ENCODE data around the gene HOXC5. TPM values are rescaled to one million over a fixed set of nuclear protein-coding genes. Genes with fewer than 3 reads are reported as not detected.

Gene HOXC5
- total RNA-seq, 6 experiments from 2014 or later = not detected

GRCh38 chr12:54030889-54031471 is 1.9 kb upstream of the HOXC5 start:
- H3K36me3 ChIP-seq = no peaks in the 10 kb centered on the region
- TF ChIP-seq, protein P1, sequence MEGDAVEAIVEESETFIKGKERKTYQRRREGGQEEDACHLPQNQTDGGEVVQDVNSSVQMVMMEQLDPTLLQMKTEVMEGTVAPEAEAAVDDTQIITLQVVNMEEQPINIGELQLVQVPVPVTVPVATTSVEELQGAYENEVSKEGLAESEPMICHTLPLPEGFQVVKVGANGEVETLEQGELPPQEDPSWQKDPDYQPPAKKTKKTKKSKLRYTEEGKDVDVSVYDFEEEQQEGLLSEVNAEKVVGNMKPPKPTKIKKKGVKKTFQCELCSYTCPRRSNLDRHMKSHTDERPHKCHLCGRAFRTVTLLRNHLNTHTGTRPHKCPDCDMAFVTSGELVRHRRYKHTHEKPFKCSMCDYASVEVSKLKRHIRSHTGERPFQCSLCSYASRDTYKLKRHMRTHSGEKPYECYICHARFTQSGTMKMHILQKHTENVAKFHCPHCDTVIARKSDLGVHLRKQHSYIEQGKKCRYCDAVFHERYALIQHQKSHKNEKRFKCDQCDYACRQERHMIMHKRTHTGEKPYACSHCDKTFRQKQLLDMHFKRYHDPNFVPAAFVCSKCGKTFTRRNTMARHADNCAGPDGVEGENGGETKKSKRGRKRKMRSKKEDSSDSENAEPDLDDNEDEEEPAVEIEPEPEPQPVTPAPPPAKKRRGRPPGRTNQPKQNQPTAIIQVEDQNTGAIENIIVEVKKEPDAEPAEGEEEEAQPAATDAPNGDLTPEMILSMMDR (IDR thresholded peaks at IDR 0.05) = no peak
- no peak for TF ChIP-seq POLR2A (IDR thresholded peaks at IDR 0.05)
- peak in 1 of 3 donors; percentile 45 for DNase-seq
- H3K27ac ChIP-seq = no peak overlapping the region
- peaks cover 16 to 70% of the 10 kb centered on the region in 2 donors for H3K27me3 ChIP-seq
- WGBS (ENCODE audit: insufficient coverage, low coverage, low lambda C conversion rate, missing lambda C conversion rate) = 0% methylated on average over 3 of the region's 46 CpGs
- ATAC-seq = no peak
- intact Hi-C loops (cut with DNase I) = loop anchor here in 1 of 2 donors (10.0 kb wide), 1 partner anchor 174 kb away; no protein-coding TSS in a partner anchor
- H3K4me1 ChIP-seq = peaks cover 0 to 5% (median 0%) of the 10 kb centered on the region in 4 donors
- no peak overlapping the region for H3K4me3 ChIP-seq
- H3K9me3 ChIP-seq = no peaks in the 10 kb centered on the region

- Histone ChIP-seq H3K27ac (no peak overlapping the region), H3K4me1 (peaks cover 0 to 5% (median 0%) of the 10 kb centered on the region in 4 donors), H3K27me3 (peaks cover 16 to 65% of the 10 kb centered on the region in 2 donors), H3K9me3 (no peaks in the 10 kb centered on the region), H3K36me3 (no peaks in the 10 kb centered on the region), H3K4me3 (no peak overlapping the region)
- WGBS (ENCODE audit: insufficient coverage, low coverage, low lambda C conversion rate, missing lambda C conversion rate) = 18% methylated on average over 10 of the region's 16 CpGs
- intact Hi-C loops (cut with DNase I) = loop anchor here in 1 of 2 donors (10.0 kb wide), 1 partner anchor 173 kb away; no protein-coding TSS in a partner anchor
- no peak for TF ChIP-seq POLR2A (IDR thresholded peaks at IDR 0.05)
- TF ChIP-seq, protein P1 (IDR thresholded peaks at IDR 0.05) = no peak
- DNase-seq (no peak), ATAC-seq (no peak)
Observed at GRCh38 chr12:54031480-54031879, 1.4 kb upstream of the HOXC5 start.

- intact Hi-C loops (cut with DNase I) = loop anchor here in 1 of 2 donors (10.0 kb wide), 1 partner anchor 173 kb away; no protein-coding TSS in a partner anchor
- peaks cover 14 to 59% of the 10 kb centered on the region in 2 donors for H3K27me3 ChIP-seq
- H3K9me3 ChIP-seq = no peaks in the 10 kb centered on the region
- ATAC-seq (no peak), DNase-seq (no peak)
- 25% methylated on average over 6 of the region's 6 CpGs for WGBS (ENCODE audit: insufficient coverage, low coverage, low lambda C conversion rate, missing lambda C conversion rate)
- H3K4me3 ChIP-seq = no peak overlapping the region
- H3K4me1 ChIP-seq = peaks cover 0 to 5% (median 0%) of the 10 kb centered on the region in 4 donors
- H3K36me3 ChIP-seq = no peaks in the 10 kb centered on the region
- H3K27ac ChIP-seq = no peak overlapping the region
- TF ChIP-seq, protein P1 (IDR thresholded peaks at IDR 0.05) = no peak
- no peak for TF ChIP-seq POLR2A (IDR thresholded peaks at IDR 0.05)
Observed at GRCh38 chr12:54032086-54032619, 697 bp upstream of the HOXC5 start.

- no peak for TF ChIP-seq POLR2A (IDR thresholded peaks at IDR 0.05)
- TF ChIP-seq, protein P1 (IDR thresholded peaks at IDR 0.05) = no peak
- no peak for ATAC-seq
Observed at GRCh38 chr12:54033106-54033979, 493 bp downstream of the HOXC5 start.

More at GRCh38 chr12:54033106-54033979, 493 bp downstream of the HOXC5 start:
- no peaks in the 10 kb centered on the region for H3K9me3 ChIP-seq
- H3K4me1 ChIP-seq = peaks cover 0 to 5% (median 0%) of the 10 kb centered on the region in 4 donors
- DNase-seq = no peak
- 4% methylated on average over 31 of the region's 61 CpGs for WGBS (ENCODE audit: insufficient coverage, low coverage, low lambda C conversion rate, missing lambda C conversion rate)
- H3K36me3 ChIP-seq = no peaks in the 10 kb centered on the region
- H3K27me3 ChIP-seq = peaks cover 12 to 48% of the 10 kb centered on the region in 2 donors
- H3K27ac ChIP-seq = no peak overlapping the region
- no peak overlapping the region for H3K4me3 ChIP-seq
- intact Hi-C loops (cut with DNase I) = loop anchor here in 1 of 2 donors (10.0 kb wide), 1 partner anchor 171 kb away; no protein-coding TSS in a partner anchor
